Osteoblast (primary cell): ENCODE data around the gene IPO4. TPM values are rescaled to one million over a fixed set of nuclear protein-coding genes. Genes with fewer than 3 reads are reported as not detected.

Experiments used
- DNase-seq: peaks from one replicate; pipeline ENCODE4 v3.0.0; 2011; ENCODE audit warnings: low spot score, mixed read lengths; ENCODE audit not compliant: insufficient read length; ENCODE audit errors: missing footprints
- H2AFZ ChIP-seq: 2 replicates; pipeline ENCODE4 v1.6.0; 2011; ENCODE audit warnings: mild to moderate bottlenecking, low read length
- H3K27ac ChIP-seq: 2 replicates; pipeline ENCODE4 v1.5.1; 2011; ENCODE audit warnings: mild to moderate bottlenecking, low read depth, low read length, moderate library complexity
- H3K27me3 ChIP-seq: 2 replicates; pipeline ENCODE4 v1.6.0; 2012; ENCODE audit warnings: mild to moderate bottlenecking, control low read depth, inconsistent platforms, low read length, moderate library complexity; ENCODE audit not compliant: insufficient read depth
- H3K36me3 ChIP-seq: 2 replicates; pipeline ENCODE4 v1.5.1; 2011; ENCODE audit warnings: mild to moderate bottlenecking, low read length, control low read depth, moderate library complexity; ENCODE audit not compliant: insufficient read depth
- H3K4me1 ChIP-seq: 2 replicates; pipeline ENCODE4 v1.5.1; 2011; ENCODE audit warnings: mild to moderate bottlenecking, low read length, control low read depth, moderate library complexity; ENCODE audit not compliant: insufficient read depth
- H3K4me2 ChIP-seq: 2 replicates; pipeline ENCODE4 v1.6.0; 2011; ENCODE audit warnings: mild to moderate bottlenecking, low read length; ENCODE audit not compliant: insufficient read depth
- H3K4me3 ChIP-seq: fragments of 200-600 bp; sonication (generic); 3 replicates; pipeline ENCODE4 v1.5.1; 2012; ENCODE audit warnings: mild to moderate bottlenecking, low read length, inconsistent platforms; ENCODE audit not compliant: insufficient read depth
- H3K79me2 ChIP-seq: 2 replicates; pipeline ENCODE4 v1.6.0; 2012; ENCODE audit warnings: mild to moderate bottlenecking, low read length, control low read depth, inconsistent platforms; ENCODE audit not compliant: insufficient read depth
- H3K9me3 ChIP-seq: 2 replicates; pipeline ENCODE4 v1.5.1; 2011; ENCODE audit warnings: low read depth, low read length, control low read depth
- H4K20me1 ChIP-seq: 2 replicates; pipeline ENCODE4 v1.6.0; 2012; ENCODE audit warnings: mild to moderate bottlenecking, low read length, control low read depth; ENCODE audit not compliant: insufficient read depth
- total RNA-seq: library from RNA; depleted of rRNA; stranded (reverse); fragments of >200 nt; gene quantifications from 2 replicates; pipeline ENCODE4 v1.2.3, GENCODE V29; 2012
- TF ChIP-seq, protein P1 (sequence below): IDR thresholded peaks from 2 replicates; pipeline ENCODE4 v1.5.1; 2011; ENCODE audit warnings: mild to moderate bottlenecking, low read depth, low read length, moderate library complexity; ENCODE audit errors: extremely low read depth

Gene IPO4
- total RNA-seq, 1 donor: 47.0 TPM

DNA sequence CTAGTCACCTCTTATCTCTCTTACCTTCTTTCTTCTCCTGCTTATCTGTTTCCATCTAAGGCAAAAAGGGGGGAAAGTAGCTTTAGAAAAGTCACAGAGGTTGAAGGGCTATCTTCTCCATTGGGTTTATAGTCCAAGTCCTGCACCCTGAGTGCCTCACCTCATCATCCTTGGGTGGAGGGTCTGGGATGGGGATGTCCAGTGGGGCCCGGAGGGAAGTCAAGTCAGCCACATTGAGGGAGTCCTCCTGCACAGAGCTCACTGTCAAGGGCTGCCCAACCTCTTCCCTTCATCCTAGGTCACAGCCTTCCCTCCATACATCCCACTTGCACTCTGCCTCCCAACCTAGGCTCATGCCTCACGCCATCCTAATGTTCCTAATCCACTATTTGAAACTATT lies 43.4 kb downstream of the IPO4 start:
- TF ChIP-seq, protein P1, sequence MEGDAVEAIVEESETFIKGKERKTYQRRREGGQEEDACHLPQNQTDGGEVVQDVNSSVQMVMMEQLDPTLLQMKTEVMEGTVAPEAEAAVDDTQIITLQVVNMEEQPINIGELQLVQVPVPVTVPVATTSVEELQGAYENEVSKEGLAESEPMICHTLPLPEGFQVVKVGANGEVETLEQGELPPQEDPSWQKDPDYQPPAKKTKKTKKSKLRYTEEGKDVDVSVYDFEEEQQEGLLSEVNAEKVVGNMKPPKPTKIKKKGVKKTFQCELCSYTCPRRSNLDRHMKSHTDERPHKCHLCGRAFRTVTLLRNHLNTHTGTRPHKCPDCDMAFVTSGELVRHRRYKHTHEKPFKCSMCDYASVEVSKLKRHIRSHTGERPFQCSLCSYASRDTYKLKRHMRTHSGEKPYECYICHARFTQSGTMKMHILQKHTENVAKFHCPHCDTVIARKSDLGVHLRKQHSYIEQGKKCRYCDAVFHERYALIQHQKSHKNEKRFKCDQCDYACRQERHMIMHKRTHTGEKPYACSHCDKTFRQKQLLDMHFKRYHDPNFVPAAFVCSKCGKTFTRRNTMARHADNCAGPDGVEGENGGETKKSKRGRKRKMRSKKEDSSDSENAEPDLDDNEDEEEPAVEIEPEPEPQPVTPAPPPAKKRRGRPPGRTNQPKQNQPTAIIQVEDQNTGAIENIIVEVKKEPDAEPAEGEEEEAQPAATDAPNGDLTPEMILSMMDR: no peak
- Histone ChIP-seq H3K9me3 (no peaks in the 10 kb centered on the region), H3K4me2 (peak overlapping the region; percentile 82), H4K20me1 (peaks cover 16% of the 10 kb centered on the region), H3K27me3 (no peaks in the 10 kb centered on the region), H2AFZ (no peak overlapping the region), H3K4me1 (peaks cover 46% of the 10 kb centered on the region), H3K79me2 (peaks cover 54% of the 10 kb centered on the region), H3K4me3 (peak overlapping the region; percentile 84), H3K27ac (no peak overlapping the region), H3K36me3 (peaks cover 20% of the 10 kb centered on the region)
- DNase-seq: no peak

DNA sequence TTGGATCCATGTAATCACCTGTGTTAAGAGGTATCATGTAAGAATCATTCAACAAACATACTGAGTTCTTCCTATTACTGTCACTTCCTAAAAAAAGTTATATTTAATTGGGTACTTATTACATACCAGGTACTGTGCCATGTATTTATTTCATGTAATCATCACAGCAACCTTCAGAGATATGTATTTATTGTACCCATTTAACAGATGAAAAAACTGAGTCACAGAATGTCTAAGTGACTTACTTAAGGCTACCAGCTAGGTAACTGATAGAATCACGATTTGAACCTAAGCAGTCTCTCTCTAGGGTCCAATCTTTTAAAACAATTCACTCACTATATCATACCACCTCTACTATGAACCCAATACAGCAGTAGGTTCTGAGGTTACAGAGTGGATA lies 44.2 kb downstream of the IPO4 start:
- no peak overlapping the region for H3K4me3 ChIP-seq
- no peaks in the 10 kb centered on the region for H3K27me3 ChIP-seq
- DNase-seq: no peak
- H3K36me3 ChIP-seq: peaks cover 16% of the 10 kb centered on the region
- peaks cover 46% of the 10 kb centered on the region for H3K4me1 ChIP-seq
- peak overlapping the region; percentile 47 for H3K27ac ChIP-seq
- TF ChIP-seq, protein P1: no peak
- H2AFZ ChIP-seq: no peak overlapping the region
- no peaks in the 10 kb centered on the region for H3K9me3 ChIP-seq
- peaks cover 54% of the 10 kb centered on the region for H3K79me2 ChIP-seq
- H4K20me1 ChIP-seq: peaks cover 12% of the 10 kb centered on the region
- H3K4me2 ChIP-seq: no peak overlapping the region

DNA sequence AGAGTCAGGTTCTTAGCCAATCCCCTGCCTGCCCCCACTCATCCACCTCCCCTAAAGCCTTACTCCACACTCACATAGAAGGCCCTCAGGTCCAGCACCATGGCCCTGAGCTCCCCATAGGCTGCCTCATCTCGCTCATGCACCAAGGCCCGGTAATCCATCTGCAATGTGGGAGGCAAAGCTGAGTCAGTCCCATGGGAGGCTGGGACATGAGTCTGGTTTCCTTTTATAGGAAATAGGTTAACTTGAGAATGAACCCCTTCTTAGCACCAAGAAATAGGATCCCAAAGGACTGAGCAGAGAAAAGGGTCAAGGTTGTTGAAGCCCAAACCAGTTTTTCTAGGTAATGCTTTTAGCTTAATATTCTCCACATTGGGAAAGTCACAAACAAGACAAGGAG lies 45.1 kb downstream of the IPO4 start:
- peaks cover 10% of the 10 kb centered on the region for H4K20me1 ChIP-seq
- peaks cover 45% of the 10 kb centered on the region for H3K4me1 ChIP-seq
- H3K4me2 ChIP-seq: peak overlapping the region; percentile 6
- peak; percentile 90 for DNase-seq
- no peaks in the 10 kb centered on the region for H3K9me3 ChIP-seq
- H3K79me2 ChIP-seq: peaks cover 57% of the 10 kb centered on the region
- H3K36me3 ChIP-seq: peaks cover 21% of the 10 kb centered on the region
- peak overlapping the region; percentile 47 for H3K27ac ChIP-seq
- TF ChIP-seq, protein P1: no peak
- no peak overlapping the region for H2AFZ ChIP-seq
- H3K27me3 ChIP-seq: no peaks in the 10 kb centered on the region
- no peak overlapping the region for H3K4me3 ChIP-seq

DNA sequence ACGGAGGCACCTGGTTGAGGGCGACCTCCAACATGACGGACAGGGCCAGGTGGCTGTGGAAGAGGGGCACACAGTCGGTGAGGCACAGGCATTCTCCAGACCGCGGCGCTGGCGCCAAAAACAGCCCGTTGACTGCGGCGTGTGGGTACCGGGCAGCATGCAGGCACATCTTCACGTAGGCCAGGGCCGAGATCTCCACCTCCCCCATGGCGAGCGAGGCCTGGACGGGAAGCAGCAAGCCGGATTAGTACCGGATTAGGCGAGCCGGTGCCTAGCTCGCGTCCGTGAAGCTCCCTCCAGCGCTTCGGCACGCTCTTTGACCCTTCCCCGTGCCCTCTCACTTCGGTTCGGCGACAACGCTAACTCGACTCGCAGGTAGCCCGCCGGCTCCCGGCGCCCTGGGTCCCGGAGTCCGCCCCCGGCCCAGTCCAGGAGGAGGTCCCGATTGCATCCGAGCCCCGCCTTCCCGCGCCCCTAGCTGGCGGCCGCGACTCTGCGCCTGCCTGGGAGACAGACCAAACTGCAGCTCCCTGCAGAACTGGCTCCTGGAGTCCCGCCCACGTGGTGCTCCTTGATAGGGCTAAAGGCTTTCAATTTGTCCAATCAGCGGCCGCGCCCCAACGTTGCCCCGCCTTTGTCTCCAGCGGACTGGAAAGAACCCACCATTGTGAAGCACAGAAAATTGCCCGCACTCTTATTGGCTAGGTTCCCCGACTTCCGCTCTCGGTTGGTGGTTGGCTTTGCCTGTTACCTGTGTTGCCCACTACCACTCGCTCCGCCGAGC lies 47.3 kb downstream of the IPO4 start, which contains the start of gene EMC9:
TSS of gene EMC9 (minus strand) at position 495 of the 784 bp plus-strand sequence. CDS start at position 208, 287 bp downstream.
- Histone ChIP-seq H3K4me3 (peak within 1 kb of the TSS; percentile 82), H3K27me3 (no peaks in the 10 kb centered on the region), H4K20me1 (peaks cover 8% of the 10 kb centered on the region), H2AFZ (peak within 1 kb of the TSS; percentile 95), H3K36me3 (peaks cover 35% of the 10 kb centered on the region), H3K4me2 (peak within 1 kb of the TSS; percentile 95), H3K9me3 (no peaks in the 10 kb centered on the region), H3K4me1 (peaks cover 46% of the 10 kb centered on the region), H3K27ac (peak within 1 kb of the TSS; percentile 89), H3K79me2 (peaks cover 67% of the 10 kb centered on the region)
- peak; percentile 100 for DNase-seq
- TF ChIP-seq, protein P1: peak; percentile 24
